ENCODE results near the gene DMRT3. TPM values are rescaled to one million over a fixed set of nuclear protein-coding genes. Genes with fewer than 3 reads are reported as not detected.

Gene DMRT3
- total RNA-seq, 1 donor from 2014 or later = not detected

DNA sequence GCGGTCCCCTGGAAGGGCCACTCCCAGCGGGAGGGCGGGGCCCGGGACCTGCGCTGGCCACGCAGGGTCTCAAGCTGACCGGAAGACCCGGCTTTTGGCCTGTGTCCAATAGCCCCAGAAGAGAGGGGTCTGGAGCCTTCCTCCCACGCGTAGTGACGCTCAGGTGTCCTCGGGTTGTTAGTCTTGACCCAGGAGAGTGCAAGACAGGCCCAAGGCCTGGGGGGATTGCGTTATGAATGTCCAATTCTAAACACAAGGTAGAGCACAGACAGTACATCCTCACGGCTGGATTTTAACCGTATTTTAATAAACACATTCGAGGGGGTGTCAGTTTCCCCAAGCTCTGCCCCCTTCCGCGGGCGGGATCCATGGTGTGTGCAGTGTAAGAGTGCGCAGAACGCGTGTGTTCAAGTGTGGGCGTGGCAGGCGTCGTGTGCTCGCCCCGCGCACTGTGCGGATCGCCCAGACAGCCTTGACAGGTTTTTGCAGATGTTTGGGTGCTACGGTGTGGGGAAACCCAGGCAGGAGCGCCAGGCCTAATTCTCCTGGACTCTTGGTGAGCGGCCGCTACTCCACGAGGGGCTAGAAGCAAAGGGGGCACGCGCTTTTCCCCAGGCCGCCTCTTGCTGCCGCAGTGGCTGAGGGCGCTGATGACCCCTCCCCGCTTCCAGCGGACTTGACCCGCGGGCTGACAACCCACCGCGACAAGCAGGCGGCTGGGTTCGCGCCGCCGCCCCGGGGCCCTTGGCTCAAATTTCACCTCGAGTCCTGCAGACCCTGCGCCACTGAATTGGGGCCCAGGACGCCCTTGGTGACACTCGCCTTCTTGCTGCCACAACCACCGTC, 6.1 kb upstream of the DMRT3 start:
- intact Hi-C loops (cut with micrococcal nuclease) = no loop called here

DNA sequence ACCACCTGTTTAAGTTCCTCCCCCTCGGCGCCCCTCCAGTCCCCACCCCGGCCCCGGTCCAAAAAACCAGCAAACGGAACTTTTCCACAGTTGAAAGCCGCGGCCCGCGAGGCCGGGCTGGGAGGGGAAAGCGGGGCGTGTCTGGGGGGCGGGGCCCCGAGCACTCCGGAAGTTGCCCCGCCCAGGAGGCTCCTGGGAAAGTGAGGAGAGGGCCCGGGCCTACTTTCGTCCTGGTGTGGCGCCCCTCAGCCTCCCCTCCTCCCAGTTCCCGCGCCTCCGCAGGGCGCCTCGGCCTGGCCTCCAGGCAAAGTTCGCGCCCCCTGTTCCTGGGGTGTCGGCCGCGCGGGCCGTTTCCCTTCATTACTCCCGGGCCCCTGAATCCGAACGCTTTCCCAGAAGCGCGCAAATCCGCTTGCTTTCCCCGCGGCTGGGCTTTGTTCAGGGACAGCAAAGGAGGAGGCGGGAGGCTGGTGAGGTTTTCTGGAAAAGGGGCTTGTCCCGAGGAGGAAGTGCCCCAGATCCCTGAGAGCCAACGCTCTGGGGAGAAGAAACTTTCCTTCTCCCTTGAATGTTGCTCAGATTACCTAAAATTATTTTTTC, 4.5 kb upstream of the DMRT3 start:
- intact Hi-C loops (cut with micrococcal nuclease) = loop anchor here (2.0 kb wide), 1 partner anchor 77 kb away; no protein-coding TSS in a partner anchor

DNA sequence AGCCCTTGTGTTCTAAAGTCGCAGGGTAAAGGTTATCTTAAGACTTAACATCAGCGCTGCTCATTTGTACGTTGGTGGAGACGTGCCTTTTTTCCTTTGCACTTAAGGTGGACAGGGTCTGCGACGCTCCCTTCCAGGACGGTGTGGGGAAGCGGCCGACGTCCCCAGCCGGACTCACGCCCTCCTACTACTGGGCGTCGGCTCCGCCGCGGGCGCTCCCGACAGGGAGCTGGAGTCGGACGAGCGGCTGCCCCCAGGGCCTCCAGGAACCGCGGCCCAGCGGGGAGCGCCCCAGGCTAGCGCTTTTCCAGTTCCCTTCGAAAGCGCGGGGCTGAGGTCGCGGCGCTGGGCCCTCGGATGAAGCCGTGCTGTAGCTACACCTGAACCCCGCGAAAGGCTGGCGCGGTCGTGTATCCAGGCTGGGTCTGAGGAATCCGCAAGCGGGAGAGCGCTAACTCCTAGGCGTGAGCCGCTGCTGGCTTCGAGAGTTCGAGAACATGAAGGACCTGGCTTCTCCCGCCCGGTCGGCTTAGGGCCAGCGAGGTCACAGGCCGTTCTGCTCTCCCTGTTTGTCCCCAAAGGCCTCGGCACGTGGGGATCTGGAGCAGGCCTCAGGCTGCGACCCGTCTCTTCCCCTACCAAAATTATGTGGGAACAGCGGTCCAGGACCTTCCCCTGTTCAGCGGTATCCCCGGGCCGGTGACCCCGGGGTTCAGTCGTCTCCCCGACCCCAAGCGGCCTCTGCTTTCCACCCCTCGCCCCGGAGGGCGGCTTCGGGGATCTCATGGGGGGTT, 3.8 kb upstream of the DMRT3 start:
- intact Hi-C loops (cut with micrococcal nuclease) = loop anchor here (2.0 kb wide), 1 partner anchor 76 kb away; no protein-coding TSS in a partner anchor

DNA sequence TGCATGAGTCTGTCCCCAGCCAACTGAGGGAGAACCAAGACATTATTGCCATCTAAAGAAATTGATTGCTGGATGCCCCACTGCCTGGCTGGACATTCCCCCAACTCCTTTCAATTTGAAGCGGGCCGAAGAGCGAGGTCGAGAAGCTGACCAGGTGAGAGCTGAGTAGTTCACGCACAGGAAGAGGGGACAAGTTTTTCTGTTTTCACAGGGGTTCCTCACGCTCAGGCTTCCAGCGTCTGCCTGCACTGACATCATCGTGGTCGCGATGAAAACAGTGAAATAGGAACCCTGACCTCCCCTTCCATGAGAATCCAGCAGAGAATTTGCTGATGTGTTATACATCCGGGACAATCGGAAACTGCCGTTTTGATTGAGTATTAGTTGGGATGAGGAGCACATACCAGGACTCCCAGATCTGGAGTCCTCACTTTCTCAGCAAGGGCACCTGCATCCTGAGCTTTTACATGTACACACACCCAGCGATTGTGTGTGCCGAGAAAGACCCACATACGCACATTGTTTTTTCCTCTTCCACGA, 3.1 kb upstream of the DMRT3 start:
- intact Hi-C loops (cut with micrococcal nuclease) = loop anchor here (2.0 kb wide), 1 partner anchor 75 kb away; no protein-coding TSS in a partner anchor

DNA sequence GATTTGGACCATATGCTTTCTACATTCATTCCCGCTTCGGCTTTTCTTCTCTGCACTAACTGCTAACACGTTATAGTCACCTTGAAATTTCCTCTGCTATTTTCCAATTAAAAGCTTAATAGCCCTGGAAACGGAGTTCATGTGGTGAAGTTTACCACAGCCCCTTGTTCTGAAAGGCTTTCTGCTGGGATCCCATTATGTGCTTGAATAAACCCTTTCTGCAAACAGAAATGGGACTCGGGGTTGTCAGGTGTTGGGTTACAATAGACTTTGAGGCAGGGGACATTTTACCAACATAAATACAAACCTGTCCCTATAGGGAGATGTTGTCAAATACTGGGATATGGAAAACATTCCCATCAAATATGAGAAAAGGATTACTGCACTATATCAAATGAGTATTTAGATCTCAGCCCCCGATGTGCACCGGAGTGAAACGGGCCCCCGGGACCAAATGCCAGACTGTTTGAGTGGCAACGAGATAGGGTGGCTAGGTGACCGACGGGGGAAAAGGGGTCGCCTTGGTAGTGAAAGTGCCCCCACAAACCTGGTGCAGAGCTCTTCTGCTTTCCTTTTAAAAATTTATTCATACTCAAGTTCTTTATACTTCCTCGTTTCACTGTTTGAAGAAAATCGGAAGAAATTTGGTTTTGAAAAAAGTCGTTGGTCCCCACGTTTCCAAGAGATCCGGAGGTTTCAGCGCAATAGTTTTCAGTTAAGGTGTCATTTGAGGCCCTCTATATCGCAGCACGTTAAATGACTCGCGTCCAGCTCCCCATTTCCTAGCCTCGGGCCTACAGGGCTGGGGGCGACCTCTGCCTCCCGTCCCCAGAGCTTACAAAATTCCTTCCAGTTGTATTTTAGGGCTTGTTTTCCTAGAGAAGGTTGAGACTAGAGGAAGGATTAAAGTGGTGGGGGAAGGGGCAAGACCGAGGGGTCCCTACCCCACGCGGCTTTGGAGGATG, 2.1 kb upstream of the DMRT3 start:
- intact Hi-C loops (cut with micrococcal nuclease) = no loop called here

DNA sequence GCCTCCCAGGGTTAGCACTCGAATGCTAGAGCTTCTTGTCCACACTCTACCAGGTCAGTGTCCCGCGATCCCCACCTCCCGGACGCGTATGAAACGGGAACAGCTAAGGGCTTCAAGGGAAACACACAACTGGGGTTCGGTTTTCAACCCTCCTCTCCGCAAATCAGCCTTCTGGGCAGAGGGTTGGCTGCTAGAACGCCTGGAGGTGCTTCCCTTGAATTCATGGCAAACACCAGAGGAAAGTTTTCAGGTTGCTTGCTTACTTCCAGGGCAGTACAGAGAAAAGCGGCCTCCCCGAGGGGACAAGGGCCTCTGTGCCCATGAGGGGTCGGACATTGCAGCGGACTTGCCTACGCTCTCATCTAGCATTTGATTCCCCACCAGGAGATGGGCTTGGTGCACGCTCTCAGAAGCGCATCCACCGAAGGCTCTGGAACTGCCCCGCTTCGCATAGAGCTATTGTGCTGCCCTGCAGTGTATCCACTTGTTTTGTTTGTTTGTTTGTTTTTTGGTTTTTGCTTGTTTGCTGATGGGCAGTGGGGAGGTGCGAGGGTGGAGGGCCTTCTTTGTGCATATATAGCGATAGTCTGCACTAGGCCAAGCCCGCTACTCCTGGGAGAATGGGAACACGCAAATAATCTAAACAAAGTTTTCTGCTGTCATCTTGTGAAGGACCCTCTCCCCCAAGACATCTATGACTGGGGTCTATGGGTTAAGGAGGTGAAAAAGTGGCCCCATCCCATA, 1.3 kb upstream of the DMRT3 start:
- intact Hi-C loops (cut with micrococcal nuclease) = no loop called here

DNA sequence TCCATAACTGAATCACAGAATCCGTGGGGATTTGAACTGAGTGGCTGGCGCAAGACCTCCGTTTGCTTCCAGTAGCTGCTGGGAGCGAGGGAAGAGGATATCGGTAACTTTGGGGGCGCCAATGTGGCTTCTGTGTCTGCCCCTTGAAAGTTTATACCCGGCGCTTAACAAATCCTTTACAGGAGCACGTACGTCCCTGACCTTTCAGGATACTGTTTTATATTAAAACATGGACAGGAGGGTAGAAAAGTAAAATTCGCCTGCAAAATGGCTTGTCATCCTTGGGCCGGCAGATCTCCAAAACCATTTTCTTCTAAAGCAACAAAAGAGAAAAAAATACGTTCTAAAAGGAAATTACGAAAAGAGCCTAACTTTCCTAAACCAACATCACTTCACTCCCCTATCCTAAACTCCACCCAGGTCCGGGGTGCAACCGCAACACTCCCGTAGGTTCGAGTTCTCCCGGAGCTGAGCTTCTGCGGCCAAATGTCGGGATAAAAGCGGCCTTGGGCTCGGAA, 656 bp upstream of the DMRT3 start:
- intact Hi-C loops (cut with micrococcal nuclease) = no loop called here

DNA sequence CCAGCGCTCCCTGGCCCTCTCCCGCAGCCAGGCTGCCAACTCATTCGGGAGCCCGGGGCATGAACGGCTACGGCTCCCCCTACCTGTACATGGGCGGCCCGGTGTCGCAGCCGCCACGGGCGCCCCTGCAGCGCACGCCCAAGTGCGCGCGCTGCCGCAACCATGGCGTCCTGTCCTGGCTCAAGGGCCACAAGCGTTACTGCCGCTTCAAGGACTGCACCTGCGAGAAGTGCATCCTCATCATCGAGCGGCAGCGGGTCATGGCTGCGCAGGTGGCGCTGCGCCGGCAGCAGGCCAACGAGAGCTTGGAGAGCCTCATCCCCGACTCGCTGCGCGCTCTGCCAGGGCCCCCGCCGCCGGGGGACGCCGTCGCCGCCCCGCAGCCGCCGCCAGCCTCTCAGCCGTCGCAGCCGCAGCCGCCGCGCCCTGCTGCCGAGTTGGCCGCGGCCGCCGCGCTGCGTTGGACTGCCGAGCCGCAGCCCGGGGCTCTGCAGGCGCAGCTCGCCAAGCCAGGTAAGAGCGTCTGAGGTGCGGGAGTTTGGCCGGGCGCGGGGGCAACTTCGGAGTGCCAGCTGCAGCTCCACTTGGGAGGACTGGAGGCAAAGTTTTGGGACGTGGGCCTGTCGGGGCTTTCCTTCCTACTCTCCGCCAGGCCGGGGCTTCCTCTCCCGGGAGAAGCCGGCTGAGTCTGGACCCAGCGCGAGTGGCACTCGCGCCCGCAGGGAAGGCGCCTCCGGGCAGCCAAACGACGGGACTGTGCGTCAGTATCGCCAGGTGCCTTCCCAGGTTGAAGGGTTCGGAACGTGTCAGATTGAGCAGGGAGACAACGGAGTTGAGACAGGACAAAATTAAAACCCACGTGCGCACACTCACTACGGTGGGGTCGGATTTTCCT, 735 bp downstream of the DMRT3 start:
- intact Hi-C loops (cut with micrococcal nuclease) = no loop called here

DNA sequence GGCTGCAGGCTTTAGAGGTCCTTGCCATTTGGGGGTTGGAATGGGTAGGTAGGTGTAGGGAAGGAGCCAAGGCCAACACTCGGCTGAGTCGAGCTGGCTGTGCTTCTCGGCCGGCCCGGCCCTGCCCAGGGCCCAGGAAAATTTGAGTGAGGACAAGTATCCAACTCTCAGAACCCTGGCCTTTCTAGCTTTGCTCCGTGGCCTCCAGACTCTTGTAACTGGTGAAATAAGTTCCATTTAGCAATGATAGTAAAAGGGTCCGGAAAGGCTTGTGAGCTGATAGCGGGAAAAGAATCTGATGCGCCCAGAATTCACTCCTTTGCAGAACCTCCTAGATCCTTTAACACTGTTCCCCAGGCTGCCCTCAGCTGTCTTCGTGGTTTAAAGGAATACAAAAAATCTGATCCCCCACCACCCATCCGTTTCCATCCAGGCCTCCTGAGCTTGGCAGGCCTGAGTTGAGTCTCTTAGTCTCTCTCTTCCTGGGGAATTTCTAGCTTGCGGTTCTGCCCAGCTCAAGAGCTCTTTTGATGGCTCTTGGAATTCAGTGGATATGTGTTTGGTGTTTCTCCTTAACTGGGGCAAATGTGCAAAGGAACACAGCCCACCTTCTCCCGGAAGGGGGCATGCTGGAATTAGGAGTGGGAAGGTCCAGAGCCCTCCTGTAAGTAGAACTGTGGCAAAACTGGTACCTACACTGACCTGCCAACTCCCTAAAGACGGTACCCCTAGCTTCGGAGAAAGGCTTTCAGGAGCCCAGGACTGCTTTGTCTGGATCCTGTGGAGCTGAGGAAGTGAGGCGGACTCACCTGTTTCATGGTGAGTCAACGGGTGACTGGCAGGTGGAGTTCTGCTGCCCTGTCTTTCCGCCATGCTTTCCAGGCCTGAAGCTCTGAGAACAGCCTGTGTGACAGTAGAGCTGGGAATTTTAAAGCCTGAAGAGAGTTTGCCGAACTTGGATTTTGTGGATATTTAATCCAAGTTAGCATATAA, 1.7 kb downstream of the DMRT3 start:
- intact Hi-C loops (cut with micrococcal nuclease) = no loop called here

DNA sequence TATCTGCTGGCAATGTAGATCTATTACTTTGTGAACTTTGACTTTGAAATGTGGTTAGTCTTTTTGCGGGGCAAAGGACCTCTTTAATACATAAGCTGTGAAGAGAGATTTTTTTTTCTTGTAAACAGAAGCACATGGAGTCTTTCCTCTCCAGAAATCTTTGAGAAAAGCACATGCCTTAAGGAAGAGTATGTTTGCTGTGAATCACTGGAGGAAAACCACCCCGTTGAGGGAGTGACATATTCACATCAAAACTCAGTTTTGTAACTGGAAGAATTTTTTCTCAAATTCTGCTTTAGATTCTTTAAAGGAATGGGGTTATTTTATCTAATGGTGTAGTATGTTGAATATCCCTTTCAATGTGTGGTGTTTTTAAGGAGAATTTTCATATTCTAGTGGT, 3.5 kb downstream of the DMRT3 start:
- intact Hi-C loops (cut with micrococcal nuclease) = no loop called here

DNA sequence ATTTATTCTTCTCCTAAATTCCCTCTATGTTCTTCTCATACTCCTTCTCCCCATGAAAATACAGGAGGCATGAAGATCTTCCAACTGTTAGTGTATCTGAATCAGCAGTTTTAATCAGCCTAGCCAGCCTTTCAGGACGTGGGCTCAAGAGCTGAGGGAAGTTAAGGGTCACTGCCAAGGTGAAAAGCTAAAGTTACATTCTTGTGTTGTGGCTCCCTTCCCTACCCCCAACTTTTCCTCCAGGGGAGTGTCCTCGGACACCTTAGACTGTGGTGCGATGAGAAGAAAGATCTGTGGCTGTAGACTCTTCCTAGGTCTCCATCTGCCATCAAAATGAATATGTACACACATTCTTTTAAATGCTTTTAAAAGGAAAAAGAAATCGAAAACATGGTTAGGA, 4.2 kb downstream of the DMRT3 start:
- intact Hi-C loops (cut with micrococcal nuclease) = no loop called here

DNA sequence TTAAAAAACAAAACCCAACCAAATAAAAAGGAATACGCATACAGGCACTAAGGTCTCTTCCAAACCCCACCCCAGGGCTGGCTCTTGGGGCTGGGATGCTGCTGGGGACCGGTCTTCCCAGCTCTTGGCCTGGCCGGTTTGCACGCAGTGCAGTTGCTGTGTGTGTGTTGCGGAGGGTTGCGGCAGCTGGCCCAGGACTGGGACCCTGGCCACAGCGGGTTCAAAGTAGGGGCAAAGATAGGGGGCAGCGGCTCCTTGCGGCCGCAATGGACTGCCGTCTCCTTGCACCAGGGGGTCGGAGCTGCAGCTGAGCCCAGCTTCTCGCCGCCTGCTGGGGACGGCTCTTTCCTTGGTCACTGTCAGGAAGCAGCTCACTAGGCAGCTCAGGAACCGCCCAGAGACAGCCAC, 5.0 kb downstream of the DMRT3 start:
- intact Hi-C loops (cut with micrococcal nuclease) = no loop called here

DNA sequence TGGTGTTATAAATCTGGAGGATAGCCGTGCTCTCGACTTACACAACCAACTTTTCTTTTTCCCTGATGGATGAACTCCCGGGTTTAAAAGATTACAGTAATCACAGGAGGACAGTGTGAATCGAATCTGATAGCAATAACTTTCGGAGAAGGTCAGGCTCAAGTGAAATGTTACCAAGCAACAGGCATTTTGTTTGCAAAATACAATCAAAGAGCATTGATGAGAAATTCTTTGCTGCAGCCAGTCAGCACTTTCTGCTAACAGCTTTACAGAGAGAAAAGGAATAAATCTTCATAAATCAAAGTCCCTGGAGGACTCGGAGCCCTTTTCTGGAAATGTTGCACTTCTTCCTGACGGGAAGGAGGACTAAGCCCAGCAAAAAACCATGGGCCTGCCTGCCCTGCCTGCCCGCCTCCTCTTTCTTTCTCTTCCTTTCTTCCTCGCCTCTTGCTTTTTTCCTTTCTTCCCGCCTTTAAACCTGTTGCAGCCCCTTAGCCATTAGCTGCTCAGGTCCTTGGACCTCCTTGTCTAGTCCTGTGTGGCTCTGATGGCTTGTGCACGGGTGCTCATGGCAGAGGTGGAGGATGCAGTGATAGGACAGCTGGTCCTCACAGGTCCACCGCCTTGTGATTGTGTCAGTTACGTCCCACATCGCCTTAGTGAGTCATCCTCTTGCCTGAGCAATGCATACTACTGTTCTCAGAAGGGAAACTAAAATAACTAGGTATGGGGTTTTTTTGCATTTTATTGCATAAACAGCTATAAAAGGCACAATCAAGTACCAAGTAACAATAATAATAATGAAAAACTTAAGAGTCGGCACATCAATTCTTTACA, 6.2 kb downstream of the DMRT3 start:
- intact Hi-C loops (cut with micrococcal nuclease) = no loop called here

DNA sequence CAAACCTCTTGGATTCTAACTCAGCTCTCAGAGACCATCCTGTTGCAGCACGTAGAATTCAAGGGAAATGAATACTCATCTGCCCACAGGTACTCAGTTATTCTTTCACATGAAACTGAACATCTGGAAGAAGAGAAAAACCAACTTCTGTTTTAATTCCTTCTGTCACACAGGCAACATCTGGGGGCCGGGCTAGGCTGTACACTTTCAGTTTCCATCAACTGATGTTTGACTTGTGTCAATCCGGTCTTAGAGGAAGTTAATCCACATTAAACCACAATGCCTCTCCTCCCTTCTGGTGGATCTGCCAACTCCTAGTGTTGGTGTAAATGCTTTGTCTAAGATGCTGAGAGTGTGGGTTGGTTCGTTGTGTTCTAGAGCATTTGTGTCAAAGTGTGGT, 17.6 kb downstream of the DMRT3 start:
- intact Hi-C loops (cut with micrococcal nuclease) = no loop called here

DNA sequence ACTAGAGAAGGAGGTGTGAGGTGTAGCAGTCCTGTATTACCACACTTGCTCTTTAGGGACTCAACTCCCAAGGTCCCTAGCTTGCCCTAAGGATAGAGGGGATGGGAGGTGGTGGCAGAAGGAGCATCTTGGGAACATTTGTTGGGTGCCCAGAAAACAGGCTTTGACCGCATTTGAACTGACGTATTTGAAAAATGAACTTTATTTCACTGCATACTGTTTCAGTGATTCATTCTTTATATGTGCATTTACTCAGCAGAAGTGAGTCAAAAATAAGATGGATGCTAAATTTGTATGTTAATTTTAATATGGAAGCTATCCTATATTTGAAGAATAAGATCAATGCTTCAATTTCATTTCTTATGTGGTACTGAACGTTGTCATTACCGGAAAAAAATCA, 18.7 kb downstream of the DMRT3 start:
- intact Hi-C loops (cut with micrococcal nuclease) = no loop called here

DNA sequence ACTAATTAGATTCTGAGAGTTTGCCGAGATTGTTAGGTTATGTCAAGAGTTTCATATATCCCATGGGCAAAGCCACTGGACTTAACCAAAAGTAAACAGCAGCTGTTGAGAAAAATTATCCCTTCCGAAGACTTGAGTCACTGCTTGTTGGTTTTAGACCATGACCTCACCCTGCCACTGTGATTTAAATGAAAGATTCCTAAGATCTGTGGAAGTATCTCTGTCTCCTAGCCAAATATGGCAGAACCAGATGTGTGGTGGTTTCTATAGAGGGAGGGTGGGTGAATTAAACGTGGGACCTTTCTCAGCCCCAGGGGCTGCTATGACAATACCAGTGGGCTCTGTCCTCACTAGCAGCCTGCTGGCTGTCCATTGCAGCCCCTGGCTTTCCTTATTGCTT, 19.3 kb downstream of the DMRT3 start:
- intact Hi-C loops (cut with micrococcal nuclease) = no loop called here

Measured in T-helper 2 cell treated with Interferon-gamma antibody and Interleukin-4, amounts not matched to agents 100 ng/mL and 5 ng/mL, for 36 hours (primary cell).